ENCODE measurements around the gene SLC16A11.

Gene SLC16A11

DNA sequence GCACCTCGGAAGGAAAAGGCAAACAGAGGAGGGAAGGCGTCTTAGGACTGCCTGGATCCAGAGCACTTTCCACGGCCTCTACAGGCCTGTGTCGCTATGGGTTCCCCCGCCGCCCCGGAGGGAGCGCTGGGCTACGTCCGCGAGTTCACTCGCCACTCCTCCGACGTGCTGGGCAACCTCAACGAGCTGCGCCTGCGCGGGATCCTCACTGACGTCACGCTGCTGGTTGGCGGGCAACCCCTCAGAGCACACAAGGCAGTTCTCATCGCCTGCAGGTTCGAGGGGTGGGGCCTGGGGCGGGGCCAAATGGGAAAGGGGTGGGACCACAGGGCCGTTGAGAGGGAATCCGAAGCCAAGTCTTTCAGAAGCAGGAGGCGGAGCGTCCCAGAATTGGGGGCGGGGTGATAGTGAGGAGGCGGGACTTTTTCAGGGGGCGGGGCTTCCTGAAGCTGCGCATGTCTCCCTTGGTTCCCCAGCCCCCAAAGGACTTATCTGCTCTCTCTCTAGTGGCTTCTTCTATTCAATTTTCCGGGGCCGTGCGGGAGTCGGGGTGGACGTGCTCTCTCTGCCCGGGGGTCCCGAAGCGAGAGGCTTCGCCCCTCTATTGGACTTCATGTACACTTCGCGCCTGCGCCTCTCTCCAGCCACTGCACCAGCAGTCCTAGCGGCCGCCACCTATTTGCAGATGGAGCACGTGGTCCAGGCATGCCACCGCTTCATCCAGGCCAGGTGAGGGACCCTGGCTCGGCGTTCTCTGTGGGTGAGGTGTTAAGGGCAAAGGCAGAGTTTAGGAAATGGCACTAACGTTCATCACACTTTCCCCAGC is 20.1 kb downstream of the SLC16A11 start:
- peak in 1 of 2 experiments; percentile 24 for DNase-seq

- no peak for DNase-seq
Measured at GRCh38 chr17:7022781-7023571, 20.9 kb downstream of the SLC16A11 start, which contains the start of gene BCL6B. TSS of gene BCL6B (plus strand) at chr17:7023050. CDS start at chr17:7023672, 622 bp downstream.

DNA sequence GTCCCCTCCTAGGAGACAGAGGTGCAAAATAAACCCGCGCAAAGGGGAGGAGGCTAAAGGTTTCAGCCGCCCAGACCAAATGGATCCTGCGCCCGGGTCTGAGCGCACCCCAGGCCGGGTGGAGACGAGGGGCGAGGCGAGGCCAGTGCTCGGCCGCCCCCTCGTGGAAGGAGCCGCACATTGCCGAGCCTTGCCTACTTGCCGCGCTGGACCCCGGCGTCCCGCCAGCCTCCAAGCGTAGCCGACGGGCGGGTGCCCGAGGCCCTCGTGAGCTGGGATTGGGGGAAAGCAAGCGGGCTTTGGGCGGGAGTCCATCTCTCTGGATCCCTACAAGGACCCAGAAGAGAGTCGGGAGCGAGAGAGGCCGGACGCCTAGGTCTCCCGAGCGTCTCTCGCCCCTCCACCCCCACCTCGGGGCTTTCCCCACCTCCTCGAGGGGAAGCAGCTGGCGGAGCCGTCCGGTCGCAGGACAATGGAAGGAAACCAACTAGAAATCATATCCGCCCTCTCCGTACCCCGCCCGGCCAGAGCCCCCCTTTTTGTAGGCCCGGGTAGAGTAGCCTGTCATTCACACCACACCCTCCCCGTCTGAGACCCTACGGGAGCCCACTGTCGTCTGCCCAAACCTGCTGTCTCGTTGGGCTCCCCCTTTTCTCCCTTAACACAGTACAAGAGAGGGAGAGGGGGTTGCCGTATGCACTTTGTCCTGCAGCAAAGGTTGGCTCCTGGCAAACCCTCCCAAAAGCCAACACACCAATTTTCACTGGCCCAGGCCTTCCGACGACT is 21.7 kb downstream of the SLC16A11 start:
- peak in 1 of 2 experiments; percentile 13 for DNase-seq

- no peak for DNase-seq
Measured at GRCh38 chr17:7020894-7021664, 22.8 kb downstream of the SLC16A11 start.

DNA sequence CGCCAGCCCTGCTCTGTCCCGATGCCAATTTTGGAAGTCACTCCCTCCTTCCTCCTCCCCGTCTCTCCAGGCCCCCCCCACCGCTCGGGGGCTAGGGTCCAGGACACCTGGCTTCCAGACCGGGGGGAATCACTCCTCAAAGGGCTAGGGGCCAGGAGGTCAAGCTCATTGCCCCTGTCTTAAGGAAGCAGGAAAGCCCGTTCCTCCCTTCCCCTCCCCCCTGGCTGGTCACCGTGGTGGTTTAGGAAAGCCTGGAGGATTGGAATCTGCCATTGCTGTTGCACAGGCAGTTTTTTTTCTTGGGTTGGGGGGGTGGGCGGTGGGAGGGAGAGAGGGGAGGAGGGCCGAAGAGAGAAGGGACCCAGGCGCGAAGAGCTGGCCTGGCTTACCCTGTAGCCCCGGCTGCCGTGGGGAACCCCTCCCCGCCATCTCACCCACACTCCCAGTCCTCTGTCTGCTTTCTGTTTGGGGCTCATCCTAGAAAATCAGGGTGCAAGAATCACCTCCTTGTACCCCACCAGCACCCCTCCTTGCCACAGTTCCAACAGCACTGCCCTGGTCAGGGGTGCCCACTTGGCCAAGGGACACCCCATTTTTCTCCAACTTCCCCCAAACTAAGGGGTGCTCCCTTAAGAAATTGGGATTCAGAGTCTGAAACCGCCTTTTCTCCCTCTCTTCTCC is 23.9 kb downstream of the SLC16A11 start:
- DNase-seq = peak in 1 of 2 experiments; percentile 16

- no peak for DNase-seq
Measured at GRCh38 chr17:7019367-7019766, 24.5 kb downstream of the SLC16A11 start.

GRCh38 chr17:7018331-7018964 is 25.4 kb downstream of the SLC16A11 start:
- no peak for DNase-seq

- DNase-seq = no peak
Measured at GRCh38 chr17:7017827-7018200, 26.1 kb downstream of the SLC16A11 start.

DNA sequence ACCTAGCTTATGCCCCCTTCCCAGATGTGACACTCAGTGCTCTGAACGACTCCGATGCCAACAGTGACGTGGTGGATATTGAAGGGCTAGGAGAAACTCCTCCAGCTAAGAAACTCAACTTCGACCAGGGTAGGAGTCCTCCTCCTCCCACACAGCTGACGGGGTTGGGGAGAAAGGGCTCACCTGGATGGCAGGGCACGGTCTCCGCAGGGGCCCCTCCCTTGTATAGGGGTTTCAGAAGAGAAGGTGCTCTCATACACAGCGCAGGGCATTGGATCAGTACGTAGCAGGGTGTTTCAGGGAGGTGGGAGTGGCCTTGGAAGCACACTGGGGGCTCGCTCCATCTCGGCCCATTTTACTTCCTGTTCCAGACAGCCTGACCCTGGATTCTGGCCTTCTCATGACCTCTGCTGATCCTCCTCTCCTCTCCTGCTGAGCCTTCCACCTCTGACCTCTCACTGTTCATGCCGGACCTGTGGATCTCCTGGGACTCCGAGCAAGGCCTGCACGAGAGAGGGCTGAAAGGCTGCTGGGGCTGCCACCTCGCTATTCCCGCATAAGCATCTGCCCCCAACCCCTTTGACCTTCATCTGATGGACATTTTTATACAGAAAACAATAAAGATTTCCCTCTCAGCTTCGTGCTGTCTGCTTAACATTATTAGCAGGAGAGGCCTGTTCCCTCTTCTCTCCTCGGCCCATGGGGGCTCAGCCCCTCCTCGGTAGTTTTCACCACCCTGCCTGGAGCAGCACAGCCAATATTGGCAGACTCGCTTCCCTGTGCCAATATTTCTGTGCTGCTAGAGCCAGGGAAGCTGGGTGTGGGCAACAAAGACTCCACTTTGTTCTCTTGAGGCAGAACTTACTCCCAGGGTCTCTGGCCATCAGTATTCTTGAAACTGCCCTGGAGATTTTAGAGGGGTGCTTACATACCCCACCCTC is 26.7 kb downstream of the SLC16A11 start:
- DNase-seq = no peak

GRCh38 chr17:7016418-7016817 is 27.5 kb downstream of the SLC16A11 start:
- DNase-seq = no peak

- DNase-seq = no peak
Measured at GRCh38 chr17:7014995-7015958, 28.6 kb downstream of the SLC16A11 start.

- peak; percentile 87 to 92 for DNase-seq
Measured at GRCh38 chr17:7014261-7014994, 29.5 kb downstream of the SLC16A11 start.

DNA sequence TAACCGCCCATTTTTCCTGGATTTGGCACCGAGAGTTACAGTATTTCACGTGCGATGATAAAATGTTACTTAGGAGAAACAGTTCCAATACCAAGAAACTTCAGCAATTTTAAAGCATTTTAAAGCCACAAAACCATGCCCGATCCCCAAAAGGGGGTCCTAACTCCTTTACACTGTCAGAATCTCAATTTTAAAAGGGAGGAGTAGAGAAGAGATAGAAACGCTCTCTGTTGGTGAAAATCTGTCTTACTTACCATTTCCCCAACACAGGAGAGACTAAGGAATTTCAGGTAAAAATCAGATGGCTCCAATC is 32.0 kb downstream of the SLC16A11 start:
- no peak for DNase-seq

DNA sequence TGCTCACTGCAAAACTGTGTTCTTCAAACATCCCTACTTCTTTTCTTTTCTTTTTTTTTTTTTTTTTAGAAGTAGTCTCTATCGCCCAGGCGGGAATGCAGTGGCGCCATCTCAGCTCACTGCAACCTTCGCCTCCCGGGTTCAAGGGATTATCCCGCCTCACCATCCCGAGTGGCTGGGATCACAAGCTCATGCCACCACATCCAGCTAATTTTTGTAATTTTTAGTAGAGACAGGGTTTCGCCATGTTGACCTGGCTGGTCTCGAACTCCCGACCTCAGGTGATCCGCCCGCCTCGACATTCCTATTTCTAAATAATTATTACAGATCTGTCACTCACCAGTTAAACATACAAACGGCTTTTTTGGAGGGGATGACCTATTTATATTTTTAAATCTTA is 32.5 kb downstream of the SLC16A11 start:
- DNase-seq = no peak

DNA sequence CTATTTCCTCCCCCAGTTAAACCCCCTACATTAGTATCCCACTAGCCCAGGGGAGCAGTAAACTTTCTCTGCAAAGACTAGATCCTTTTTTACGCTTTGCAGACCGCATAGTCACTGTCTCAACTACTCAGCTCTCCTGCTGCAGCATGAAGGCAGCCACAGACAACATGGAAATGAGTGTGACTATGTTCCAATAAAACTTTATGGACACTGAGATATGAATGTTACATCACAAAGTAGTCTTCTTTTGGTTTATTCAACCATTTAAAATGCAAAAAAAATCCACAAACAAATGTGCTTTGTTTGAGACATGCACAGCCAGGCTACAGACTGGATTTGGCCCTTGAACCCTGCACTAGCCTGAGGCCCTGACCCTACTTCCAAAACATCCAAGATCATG is 33.4 kb downstream of the SLC16A11 start:
- DNase-seq = no peak

DNA sequence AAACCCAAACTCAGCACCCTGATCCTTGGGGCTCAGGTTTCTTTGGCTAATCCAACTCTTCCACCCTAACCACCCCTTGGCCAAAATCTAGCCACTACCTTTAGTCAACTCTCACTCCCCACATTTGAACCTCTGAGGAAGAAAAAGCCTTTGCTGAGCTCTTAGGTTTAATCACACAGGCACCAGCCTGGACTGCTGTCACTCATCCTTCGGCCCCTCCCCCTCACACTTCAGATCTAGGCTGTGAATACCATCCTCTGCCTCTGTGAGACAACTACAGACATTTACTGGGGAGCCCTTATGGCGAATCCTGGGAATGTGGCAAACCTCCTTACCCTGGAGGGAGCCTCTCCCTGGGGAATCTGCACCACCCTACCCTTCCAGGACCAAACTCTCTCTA is 36.7 kb downstream of the SLC16A11 start:
- no peak for DNase-seq

DNA sequence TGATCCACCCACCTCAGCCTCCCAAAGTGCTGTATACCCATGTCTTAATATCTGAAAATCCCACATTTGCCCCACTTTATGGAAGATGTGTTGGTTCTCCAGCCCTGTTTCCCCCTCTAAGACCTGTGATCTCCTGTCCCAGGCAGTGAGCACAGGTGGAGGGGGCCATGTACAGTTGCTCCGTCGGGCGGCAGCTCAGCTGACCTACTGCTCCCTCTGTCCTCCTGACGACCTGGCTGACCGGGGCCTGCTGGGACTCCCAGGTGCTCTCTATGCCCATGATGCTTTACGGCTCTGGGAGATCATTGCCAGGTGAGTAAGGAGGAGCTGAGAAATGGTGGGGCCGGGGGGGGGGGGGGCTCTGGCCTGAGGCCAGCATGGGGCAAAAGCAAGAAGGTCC is 38.2 kb downstream of the SLC16A11 start:
- no peak for DNase-seq

Measured in SW 1271 (cell line).